ENCODE results near the gene SPAG9.

Gene SPAG9

GRCh38 chr17:50918071-50918932 lies 202.4 kb downstream of the SPAG9 start:
- Histone ChIP-seq H4K20me1 (ENCODE audit: insufficient read depth, low read length) (no peaks in the 10 kb centered on the region), H3K4me2 (ENCODE audit: low read depth, low read length) (no peak overlapping the region), H3K9me2 (replicated peaks; ENCODE audit: insufficient read depth, low read length) (no peaks in the 10 kb centered on the region), H3K9me3 (replicated peaks; ENCODE audit: insufficient read depth, low read length) (no peaks in the 10 kb centered on the region), H3K36me3 (replicated peaks; ENCODE audit: insufficient read depth, low read length) (no peaks in the 10 kb centered on the region), H3K9ac (ENCODE audit: low read length) (no peak overlapping the region), H3F3A (ENCODE audit: insufficient read depth, low read length) (no peaks in the 10 kb centered on the region), H3K4me1 (ENCODE audit: low read length) (peaks cover 11% of the 10 kb centered on the region), H2AFZ (ENCODE audit: low read length) (no peak overlapping the region), H3K79me2 (ENCODE audit: low read length) (no peaks in the 10 kb centered on the region), H3K4me3 (ENCODE audit: low read length) (no peak overlapping the region), H3K27me3 (replicated peaks; ENCODE audit: insufficient read depth, low read length) (no peaks in the 10 kb centered on the region), H3K27ac (ENCODE audit: low read length) (no peak overlapping the region)
- DNase-seq: no peak
- no peak for TF ChIP-seq EZH2phosphoT487 (IDR thresholded peaks at IDR 0.05; ENCODE audit: low read length)
- TF ChIP-seq CTCF (IDR thresholded peaks at IDR 0.05; ENCODE audit: low read length): no peak
- TF ChIP-seq EZH2 (optimal IDR thresholded peaks at IDR 0.05; ENCODE audit: low read depth, low read length): no peak

GRCh38 chr17:50917418-50917743 lies 203.3 kb downstream of the SPAG9 start:
- Histone ChIP-seq H3K9ac (ENCODE audit: low read length) (no peak overlapping the region), H2AFZ (ENCODE audit: low read length) (no peak overlapping the region), H3K4me2 (ENCODE audit: low read depth, low read length) (no peak overlapping the region), H3K9me2 (replicated peaks; ENCODE audit: insufficient read depth, low read length) (no peaks in the 10 kb centered on the region), H3K4me3 (ENCODE audit: low read length) (no peak overlapping the region), H3F3A (ENCODE audit: insufficient read depth, low read length) (no peaks in the 10 kb centered on the region), H3K9me3 (replicated peaks; ENCODE audit: insufficient read depth, low read length) (no peaks in the 10 kb centered on the region), H3K4me1 (ENCODE audit: low read length) (peaks cover 11% of the 10 kb centered on the region), H3K36me3 (replicated peaks; ENCODE audit: insufficient read depth, low read length) (no peaks in the 10 kb centered on the region), H4K20me1 (ENCODE audit: insufficient read depth, low read length) (no peaks in the 10 kb centered on the region), H3K79me2 (ENCODE audit: low read length) (no peaks in the 10 kb centered on the region), H3K27me3 (replicated peaks; ENCODE audit: insufficient read depth, low read length) (no peaks in the 10 kb centered on the region), H3K27ac (ENCODE audit: low read length) (no peak overlapping the region)
- no peak for TF ChIP-seq EZH2 (optimal IDR thresholded peaks at IDR 0.05; ENCODE audit: low read depth, low read length)
- no peak for TF ChIP-seq CTCF (IDR thresholded peaks at IDR 0.05; ENCODE audit: low read length)
- no peak for TF ChIP-seq EZH2phosphoT487 (IDR thresholded peaks at IDR 0.05; ENCODE audit: low read length)
- DNase-seq: no peak

- H3K4me2 ChIP-seq (ENCODE audit: low read depth, low read length): no peak overlapping the region
These were observed 203.8 kb downstream of the SPAG9 start for GRCh38 chr17:50916708-50917417.

More at GRCh38 chr17:50916708-50917417, 203.8 kb downstream of the SPAG9 start:
- Histone ChIP-seq H3K4me1 (ENCODE audit: low read length) (peaks cover 11% of the 10 kb centered on the region), H3K9me2 (replicated peaks; ENCODE audit: insufficient read depth, low read length) (no peaks in the 10 kb centered on the region), H3K27ac (ENCODE audit: low read length) (no peak overlapping the region), H3K79me2 (ENCODE audit: low read length) (no peaks in the 10 kb centered on the region), H3K4me3 (ENCODE audit: low read length) (no peak overlapping the region), H3F3A (ENCODE audit: insufficient read depth, low read length) (no peaks in the 10 kb centered on the region), H3K36me3 (replicated peaks; ENCODE audit: insufficient read depth, low read length) (no peaks in the 10 kb centered on the region), H3K27me3 (replicated peaks; ENCODE audit: insufficient read depth, low read length) (no peaks in the 10 kb centered on the region), H3K9me3 (replicated peaks; ENCODE audit: insufficient read depth, low read length) (no peaks in the 10 kb centered on the region), H4K20me1 (ENCODE audit: insufficient read depth, low read length) (no peaks in the 10 kb centered on the region), H2AFZ (ENCODE audit: low read length) (no peak overlapping the region), H3K9ac (ENCODE audit: low read length) (no peak overlapping the region)
- TF ChIP-seq EZH2phosphoT487 (IDR thresholded peaks at IDR 0.05; ENCODE audit: low read length) (no peak), EZH2 (optimal IDR thresholded peaks at IDR 0.05; ENCODE audit: low read depth, low read length) (no peak), CTCF (IDR thresholded peaks at IDR 0.05; ENCODE audit: low read length) (no peak)
- no peak for DNase-seq

Data from MM.1S (cell line).